Panc1 (cell line): ENCODE measurements around the gene MYLK. TPM values are rescaled to one million over a fixed set of nuclear protein-coding genes. Genes with fewer than 3 reads are reported as not detected.

Experiments used
- ATAC-seq: fragments of 200-7000 bp; cut with Tn5 transposase; 2 replicates; pipeline ENCODE4 v1.9.1; 2020; ENCODE audit warnings: mild to moderate bottlenecking, moderate library complexity
- BruUV-seq: library from RNA; stranded (reverse); fragments of 400-500 nt; replicated peaks from 2 replicates; lab custom pipeline; 2021; lab: Mats Ljungman, UMichigan
- CTCF ChIA-PET: fragments of 300-600 bp; sonication (Branson Sonifier 250); formaldehyde crosslinking; loops from one replicate; lab custom pipeline; 2022; ENCODE audit warnings: antibody characterized with exemption; lab: Charles Lee
- POLR2A ChIA-PET: fragments of 300-600 bp; sonication (Branson Sonifier 250); formaldehyde crosslinking; loops from one replicate; lab custom pipeline; 2022; ENCODE audit warnings: antibody characterized with exemption; lab: Charles Lee
- DNase-seq: peaks from one replicate; pipeline ENCODE4 v3.0.0-alpha.2; 2010; ENCODE audit warnings: low read depth, low spot score
- H3K27ac ChIP-seq: 2 replicates; pipeline ENCODE4 v1.5.1; 2011; ENCODE audit warnings: mild to moderate bottlenecking, low read length, inconsistent platforms
- H3K27me3 ChIP-seq: fragments of 200-500 bp; sonication (Bioruptor generic); 2 replicates; pipeline ENCODE4 v1.6.0; 2014; ENCODE audit warnings: low read length, inconsistent platforms; ENCODE audit not compliant: control insufficient read depth, insufficient read depth
- H3K36me3 ChIP-seq: fragments of 200-500 bp; sonication (Bioruptor generic); 2 replicates; pipeline ENCODE4 v1.5.1; 2014; ENCODE audit warnings: inconsistent platforms, mild to moderate bottlenecking, low read length, moderate library complexity; ENCODE audit not compliant: control insufficient read depth, insufficient read depth
- H3K4me1 ChIP-seq: 2 replicates; pipeline ENCODE4 v1.5.1; 2011; ENCODE audit warnings: inconsistent platforms, mild to moderate bottlenecking, low read length, moderate library complexity; ENCODE audit not compliant: control insufficient read depth, insufficient read depth
- H3K4me3 ChIP-seq, 2 experiments: 2 replicates each; pipeline ENCODE4 v1.5.1; 2011 to 2012; ENCODE audit warnings: low read depth in 2 of 2, low read length in 2 of 2, mild to moderate bottlenecking in 2 of 2, inconsistent platforms in 1 of 2, moderate library complexity in 1 of 2
- H3K9me3 ChIP-seq: fragments of 200-500 bp; sonication (Bioruptor generic); 2 replicates; pipeline ENCODE4 v1.5.1; 2014; ENCODE audit warnings: low read depth, mild to moderate bottlenecking, inconsistent platforms, low read length, moderate library complexity; ENCODE audit not compliant: control insufficient read depth, insufficient read depth
- POLR2AphosphoS5 ChIP-seq: IDR thresholded peaks from 2 replicates; pipeline ENCODE4 v1.6.1; 2012; ENCODE audit warnings: mild to moderate bottlenecking, low read depth, low read length, moderate library complexity
- SIN3A ChIP-seq: IDR thresholded peaks from 2 replicates; pipeline ENCODE4 v1.6.1; 2012; ENCODE audit warnings: low read depth, mild to moderate bottlenecking, low read length, moderate library complexity, borderline replicate concordance; ENCODE audit not compliant: insufficient read depth
- TCF7L2 ChIP-seq: IDR thresholded peaks from 2 replicates; pipeline ENCODE4 v1.6.1; 2011; ENCODE audit warnings: mild to moderate bottlenecking, low read depth, low read length, inconsistent platforms
- in situ Hi-C: cut with HindIII; loops from 2 replicates; pipeline ENCODE4 v1.10.0; 2016; ENCODE audit warnings: low sequenced_read_pairs, low pct_unique_long_range_greater_than_20kb
- intact Hi-C: fragments of 100-400 bp; cut with micrococcal nuclease; formaldehyde crosslinking; loops from one replicate; pipeline ENCODE4 v1.10.0; 2022; ENCODE audit not compliant: unreplicated experiment
- total RNA-seq: library from RNA; stranded (reverse); gene quantifications from one replicate; pipeline ENCODE4 v1.2.1, GENCODE V29; 2021; ENCODE audit not compliant: unreplicated experiment
- TF ChIP-seq, protein P1 (sequence below): fragments of 450-650 bp; IDR thresholded peaks from 2 replicates; pipeline ENCODE4 v1.5.1; 2017; ENCODE audit warnings: mild to moderate bottlenecking
- TF ChIP-seq, protein P2 (sequence below), 2 experiments: IDR thresholded peaks; 2 replicates each; pipeline ENCODE4 v1.6.1; 2011 to 2012; ENCODE audit warnings: low read depth in 2 of 2, control low read depth in 1 of 2, low read length in 1 of 2, mild to moderate bottlenecking in 1 of 2, moderate library complexity in 1 of 2; ENCODE audit not compliant: insufficient read depth in 1 of 2

MYLK gene
- total RNA-seq, 1 experiment from 2014 or later = 29.7 TPM

DNA sequence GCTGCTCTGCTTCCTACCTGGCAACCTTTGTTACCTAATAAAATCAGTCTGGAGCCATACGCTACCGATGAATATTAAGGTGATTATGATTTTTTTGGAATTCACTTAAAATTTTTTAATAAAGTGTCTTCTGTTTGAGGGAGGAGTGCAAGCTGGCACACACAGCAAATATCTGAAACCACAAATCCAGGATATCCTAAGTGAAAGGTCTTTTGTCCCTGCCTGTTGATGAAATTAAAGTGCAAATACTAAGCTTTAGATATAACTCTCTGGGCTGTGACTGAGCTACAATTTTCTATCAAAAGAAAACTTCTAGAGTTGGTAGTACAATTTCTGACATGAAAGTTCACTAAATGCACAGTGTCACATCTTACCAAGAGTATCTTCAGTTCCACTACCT is 322.9 kb downstream of the MYLK start:
- Histone ChIP-seq H3K36me3 (no peaks in the 10 kb centered on the region; the same call in 1 of the 2 replicates), H3K4me3 (no peak overlapping the region), H3K27me3 (no peaks in the 10 kb centered on the region), H3K4me1 (no peaks in the 10 kb centered on the region), H3K9me3 (0 out of 2 replicates have a peak, but pooled peaks cover under 1% of the 10 kb centered on the region), H3K27ac (no peak overlapping the region)
- ATAC-seq (no peak), DNase-seq (no peak)
- CTCF ChIA-PET = no interaction called here
- intact Hi-C loops (no loop called here), in situ Hi-C loops (no loop called here)
- no TSS peak for BruUV-seq
- POLR2A ChIA-PET = no interaction called here
- TF ChIP-seq, protein P1, sequence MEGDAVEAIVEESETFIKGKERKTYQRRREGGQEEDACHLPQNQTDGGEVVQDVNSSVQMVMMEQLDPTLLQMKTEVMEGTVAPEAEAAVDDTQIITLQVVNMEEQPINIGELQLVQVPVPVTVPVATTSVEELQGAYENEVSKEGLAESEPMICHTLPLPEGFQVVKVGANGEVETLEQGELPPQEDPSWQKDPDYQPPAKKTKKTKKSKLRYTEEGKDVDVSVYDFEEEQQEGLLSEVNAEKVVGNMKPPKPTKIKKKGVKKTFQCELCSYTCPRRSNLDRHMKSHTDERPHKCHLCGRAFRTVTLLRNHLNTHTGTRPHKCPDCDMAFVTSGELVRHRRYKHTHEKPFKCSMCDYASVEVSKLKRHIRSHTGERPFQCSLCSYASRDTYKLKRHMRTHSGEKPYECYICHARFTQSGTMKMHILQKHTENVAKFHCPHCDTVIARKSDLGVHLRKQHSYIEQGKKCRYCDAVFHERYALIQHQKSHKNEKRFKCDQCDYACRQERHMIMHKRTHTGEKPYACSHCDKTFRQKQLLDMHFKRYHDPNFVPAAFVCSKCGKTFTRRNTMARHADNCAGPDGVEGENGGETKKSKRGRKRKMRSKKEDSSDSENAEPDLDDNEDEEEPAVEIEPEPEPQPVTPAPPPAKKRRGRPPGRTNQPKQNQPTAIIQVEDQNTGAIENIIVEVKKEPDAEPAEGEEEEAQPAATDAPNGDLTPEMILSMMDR = no peak
- TF ChIP-seq, protein P2, sequence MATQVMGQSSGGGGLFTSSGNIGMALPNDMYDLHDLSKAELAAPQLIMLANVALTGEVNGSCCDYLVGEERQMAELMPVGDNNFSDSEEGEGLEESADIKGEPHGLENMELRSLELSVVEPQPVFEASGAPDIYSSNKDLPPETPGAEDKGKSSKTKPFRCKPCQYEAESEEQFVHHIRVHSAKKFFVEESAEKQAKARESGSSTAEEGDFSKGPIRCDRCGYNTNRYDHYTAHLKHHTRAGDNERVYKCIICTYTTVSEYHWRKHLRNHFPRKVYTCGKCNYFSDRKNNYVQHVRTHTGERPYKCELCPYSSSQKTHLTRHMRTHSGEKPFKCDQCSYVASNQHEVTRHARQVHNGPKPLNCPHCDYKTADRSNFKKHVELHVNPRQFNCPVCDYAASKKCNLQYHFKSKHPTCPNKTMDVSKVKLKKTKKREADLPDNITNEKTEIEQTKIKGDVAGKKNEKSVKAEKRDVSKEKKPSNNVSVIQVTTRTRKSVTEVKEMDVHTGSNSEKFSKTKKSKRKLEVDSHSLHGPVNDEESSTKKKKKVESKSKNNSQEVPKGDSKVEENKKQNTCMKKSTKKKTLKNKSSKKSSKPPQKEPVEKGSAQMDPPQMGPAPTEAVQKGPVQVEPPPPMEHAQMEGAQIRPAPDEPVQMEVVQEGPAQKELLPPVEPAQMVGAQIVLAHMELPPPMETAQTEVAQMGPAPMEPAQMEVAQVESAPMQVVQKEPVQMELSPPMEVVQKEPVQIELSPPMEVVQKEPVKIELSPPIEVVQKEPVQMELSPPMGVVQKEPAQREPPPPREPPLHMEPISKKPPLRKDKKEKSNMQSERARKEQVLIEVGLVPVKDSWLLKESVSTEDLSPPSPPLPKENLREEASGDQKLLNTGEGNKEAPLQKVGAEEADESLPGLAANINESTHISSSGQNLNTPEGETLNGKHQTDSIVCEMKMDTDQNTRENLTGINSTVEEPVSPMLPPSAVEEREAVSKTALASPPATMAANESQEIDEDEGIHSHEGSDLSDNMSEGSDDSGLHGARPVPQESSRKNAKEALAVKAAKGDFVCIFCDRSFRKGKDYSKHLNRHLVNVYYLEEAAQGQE (IDR thresholded peaks at IDR 0.05; ENCODE audit: insufficient read depth in 1 of 2, low read depth in 2 of 2, low read length in 1 of 2) = no peak
- TF ChIP-seq SIN3A (no peak), TCF7L2 (no peak), POLR2AphosphoS5 (no peak)

Other genes starting within 250 kb of the MYLK start
- gene CCDC14, start 76.9 kb upstream of the MYLK start, total RNA-seq = 57.7 TPM
- not detected for gene ROPN1, start 107.8 kb upstream of the MYLK start, total RNA-seq
- 1.2 TPM for gene KALRN, start 149.0 kb upstream of the MYLK start, total RNA-seq